T1000 (cell line): ENCODE measurements around the gene METTL21A.
"Not testable (repeated sequence)": the region's sequence is repeated elsewhere in the genome, so short reads cannot be mapped to it uniquely, and the experiment has no call there.

ENCODE experiments used
- DNase-seq: peaks from one replicate; lab custom pipeline; 2025; ENCODE audit warnings: mixed read lengths; lab: John Stamatoyannopoulos, UW

Gene METTL21A

GRCh38 chr2:207625014-207625907 lies at the start of gene METTL21A:
Gene METTL21A, minus strand, starts transcription at chr2:207625394. Its CDS starts 1,019 bp downstream, at chr2:207624375.
- peak; percentile 75 for DNase-seq

DNA sequence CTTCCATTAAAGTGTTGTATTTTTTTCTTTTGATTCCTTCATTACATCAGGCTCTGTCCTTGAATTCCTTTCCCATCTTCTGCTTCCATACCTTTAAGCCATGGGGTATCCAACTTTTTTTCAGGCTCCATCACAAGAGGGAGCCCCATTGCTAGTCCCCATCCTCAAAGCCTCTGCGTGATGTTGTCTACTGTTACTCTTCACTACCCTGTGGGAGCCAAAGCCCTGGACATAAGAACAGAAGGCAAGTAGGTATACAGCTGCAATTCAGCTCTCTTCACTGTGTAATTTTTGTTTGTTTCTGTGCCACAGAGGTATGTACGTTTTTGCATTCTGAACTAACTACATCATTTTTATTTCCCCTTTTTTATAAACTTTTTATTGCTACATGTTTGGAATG lies 49.6 kb upstream of the METTL21A start:
- no peak for DNase-seq

GRCh38 chr2:207674266-207674774 lies 49.1 kb upstream of the METTL21A start:
- no peak for DNase-seq

GRCh38 chr2:207673431-207673830 lies 48.2 kb upstream of the METTL21A start:
- no peak for DNase-seq

GRCh38 chr2:207670887-207671286 lies 45.7 kb upstream of the METTL21A start:
- DNase-seq: no peak

- no peak for DNase-seq
Observed at GRCh38 chr2:207663870-207664545, 38.8 kb upstream of the METTL21A start.

GRCh38 chr2:207662203-207662602 lies 37.0 kb upstream of the METTL21A start:
- DNase-seq: no peak

DNA sequence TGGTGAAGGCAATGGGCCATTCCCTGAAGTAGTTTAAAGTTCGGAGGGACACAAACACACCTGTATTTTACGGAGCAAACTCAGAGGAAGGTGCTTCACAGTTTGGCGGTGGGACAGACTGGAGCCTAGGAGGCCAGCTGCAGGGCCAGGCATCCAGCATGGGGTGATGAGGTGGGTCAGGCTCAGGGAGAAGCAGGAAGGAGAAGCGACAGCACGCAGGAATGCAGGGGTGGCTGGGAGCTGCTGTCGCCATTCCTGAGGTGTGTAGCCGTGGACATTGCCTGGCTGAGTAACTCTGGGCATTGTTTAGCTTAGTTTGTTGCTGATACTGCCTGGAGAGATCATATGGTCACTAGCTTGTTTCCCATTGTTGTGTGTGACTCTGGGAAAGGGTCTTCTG lies 35.8 kb upstream of the METTL21A start:
- no peak for DNase-seq

DNA sequence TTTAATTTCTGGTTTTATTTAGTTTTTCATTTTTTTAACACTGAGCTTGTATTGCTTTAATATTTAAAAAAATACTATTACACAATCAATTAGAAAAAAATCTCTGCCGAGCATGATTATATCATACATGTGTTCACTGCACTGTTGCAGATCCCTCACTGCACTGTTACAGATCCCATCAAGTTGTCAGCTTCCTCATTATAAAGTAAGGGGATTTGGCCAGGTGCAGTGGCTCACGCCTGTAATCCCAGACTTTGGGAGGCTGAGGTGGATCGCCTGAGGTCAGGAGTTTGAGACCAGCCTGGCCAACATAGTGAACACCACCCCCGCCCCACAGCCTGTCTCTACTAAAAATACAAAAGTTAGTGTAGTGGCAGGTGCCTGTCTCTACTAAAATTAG lies 33.0 kb upstream of the METTL21A start:
- no peak for DNase-seq

GRCh38 chr2:207655000-207655399 lies 29.8 kb upstream of the METTL21A start:
- DNase-seq: no peak

GRCh38 chr2:207646582-207646981 lies 21.4 kb upstream of the METTL21A start:
- DNase-seq: not testable (repeated sequence)

DNA sequence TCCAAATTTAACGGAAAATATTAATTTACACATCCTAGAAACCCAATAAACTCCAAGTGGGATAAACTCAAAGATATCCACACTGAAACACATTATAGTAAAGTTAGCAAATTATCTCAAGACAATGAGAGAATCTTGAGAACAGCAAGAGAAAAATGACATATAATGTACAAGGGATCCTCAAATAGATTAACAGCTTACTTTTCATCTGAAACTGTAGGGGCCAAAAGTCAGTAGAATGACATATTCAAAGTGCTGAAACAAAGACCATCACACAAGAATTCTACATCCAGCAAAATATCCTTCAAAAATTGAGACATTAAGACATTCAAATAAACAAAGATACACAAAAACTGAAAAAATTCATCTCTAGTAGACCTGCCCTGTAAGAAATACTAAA lies 18.7 kb upstream of the METTL21A start:
- no peak for DNase-seq

DNA sequence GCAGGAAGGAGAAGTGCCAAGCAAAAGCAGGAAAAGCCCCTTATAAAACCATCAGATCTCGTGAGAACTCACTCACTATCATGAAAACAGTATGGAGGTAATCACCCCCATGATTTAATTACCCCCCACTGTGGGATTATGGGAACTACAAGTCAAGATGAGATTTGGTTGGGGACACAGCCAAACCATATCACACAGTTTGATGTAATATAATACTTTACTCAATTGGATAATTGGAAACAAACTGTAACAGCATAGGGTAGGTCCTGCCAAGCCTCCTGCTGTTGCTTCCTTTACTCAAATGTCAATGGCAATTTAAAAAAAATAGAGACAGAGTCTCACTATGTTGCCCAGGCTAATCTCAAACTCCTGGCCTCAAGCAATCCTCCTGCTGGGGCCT lies 15.5 kb upstream of the METTL21A start:
- DNase-seq: no peak

GRCh38 chr2:207640160-207640559 lies 15.0 kb upstream of the METTL21A start:
- DNase-seq: no peak

- not testable (repeated sequence) for DNase-seq
Observed at GRCh38 chr2:207639288-207639687, 14.1 kb upstream of the METTL21A start.

DNA sequence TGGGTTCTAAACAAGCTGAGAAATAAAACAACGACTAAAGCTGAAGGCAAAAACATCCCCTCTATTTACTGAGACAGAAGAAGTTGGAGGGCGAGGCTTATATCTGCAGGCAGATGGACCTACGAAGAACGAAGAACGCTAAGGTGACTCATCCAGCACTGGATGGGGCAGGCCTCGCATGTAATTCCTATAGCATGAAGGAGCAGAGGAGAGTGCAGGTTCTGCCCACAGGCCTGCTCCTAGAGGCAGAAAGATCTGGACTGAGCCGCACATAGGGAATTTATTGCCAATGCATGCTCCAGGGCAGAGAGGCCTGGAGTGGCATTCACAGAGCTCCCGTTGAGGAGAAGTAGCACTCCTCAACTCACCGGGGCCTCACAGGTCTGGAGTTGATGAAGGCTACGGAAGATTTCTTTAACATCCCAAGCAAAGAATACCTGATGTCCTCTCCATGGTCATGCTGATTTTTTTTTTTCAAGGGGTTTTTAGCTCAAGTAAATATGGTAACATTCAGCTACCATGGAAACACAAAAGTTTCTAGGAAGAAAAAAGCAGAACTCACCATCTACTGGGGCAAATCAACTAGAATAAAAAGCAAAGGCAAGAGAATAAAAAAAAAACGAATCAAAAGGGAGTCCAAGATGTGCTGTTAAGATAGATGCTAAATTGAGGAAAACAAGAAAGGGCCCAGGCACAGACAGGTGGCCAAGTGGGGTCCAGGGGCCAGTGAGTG lies 10.4 kb upstream of the METTL21A start:
- peak; percentile 61 for DNase-seq

DNA sequence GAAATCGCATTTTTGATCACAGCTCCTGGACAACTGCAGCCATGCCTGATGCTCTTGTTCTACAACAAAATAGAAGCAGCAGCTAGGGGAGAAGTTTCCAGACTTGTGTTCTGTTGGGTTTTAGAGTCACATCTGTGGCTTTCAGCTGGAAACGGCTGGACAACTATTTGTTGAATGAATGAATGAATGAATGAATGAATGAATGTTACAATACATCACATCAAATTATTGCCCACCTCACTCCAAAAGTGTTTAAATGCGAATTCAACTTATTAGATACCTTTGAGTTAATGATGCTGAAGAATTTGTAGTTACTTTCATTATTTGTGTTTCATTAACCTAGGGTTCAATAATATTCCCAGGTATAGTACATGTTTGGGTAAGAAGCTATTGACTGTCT lies 8.5 kb upstream of the METTL21A start:
- DNase-seq: no peak

- DNase-seq: peak; percentile 34
Observed at GRCh38 chr2:207632575-207633493, 7.6 kb upstream of the METTL21A start.

DNA sequence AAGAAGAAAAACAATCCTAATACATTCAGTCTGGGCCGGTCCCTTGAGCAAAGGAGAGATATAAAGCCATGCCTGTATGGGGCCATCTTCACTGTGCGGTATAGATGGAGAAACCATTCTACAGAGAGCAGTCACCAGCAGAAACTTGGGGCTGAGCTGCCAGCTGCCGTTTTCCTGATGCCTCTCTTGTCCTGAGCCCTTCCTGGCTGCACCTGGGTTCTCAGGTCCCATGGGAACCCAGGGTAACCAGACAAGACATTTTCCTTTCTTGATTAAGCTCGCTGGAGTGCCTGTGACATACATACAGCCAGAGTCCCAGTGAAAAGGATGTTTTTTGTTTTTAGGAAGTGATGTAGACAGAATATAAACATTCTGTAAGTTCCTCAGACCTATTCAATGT lies 5.3 kb upstream of the METTL21A start:
- no peak for DNase-seq

GRCh38 chr2:207629553-207629952 lies 4.4 kb upstream of the METTL21A start:
- no peak for DNase-seq
